ENCODE measurements around the gene OPN1SW. TPM values are rescaled to one million over a fixed set of nuclear protein-coding genes. Genes with fewer than 3 reads are reported as not detected.

The OPN1SW gene
- total RNA-seq (2014; rRNA removed; shearing (Covaris generic)), result not detected in 2 replicates

- DNase-seq (ENCODE audit: low spot score), result no peak
These were observed at the start of gene OPN1SW for GRCh38 chr7:128775744-128776474. TSS of gene OPN1SW (minus strand) at chr7:128775794. CDS start at chr7:128775781, 13 bp downstream.

- no peak for DNase-seq (ENCODE audit: low spot score)
These were observed 46.1 kb upstream of the OPN1SW start for GRCh38 chr7:128821724-128822123.

- no peak for DNase-seq (ENCODE audit: low spot score)
These were observed 43.1 kb upstream of the OPN1SW start for GRCh38 chr7:128818694-128819093.

- no peak for DNase-seq (ENCODE audit: low spot score)
These were observed 39.8 kb upstream of the OPN1SW start for GRCh38 chr7:128815289-128815942.

GRCh38 chr7:128814499-128814898 lies 38.9 kb upstream of the OPN1SW start:
- no peak for DNase-seq (ENCODE audit: low spot score)

- DNase-seq (ENCODE audit: low spot score), result no peak
These were observed 37.0 kb upstream of the OPN1SW start for GRCh38 chr7:128812514-128813168.

- DNase-seq (ENCODE audit: low spot score), result no peak
These were observed 36.2 kb upstream of the OPN1SW start for GRCh38 chr7:128811631-128812430.

GRCh38 chr7:128810997-128811396 lies 35.4 kb upstream of the OPN1SW start:
- no peak for DNase-seq (ENCODE audit: low spot score)

GRCh38 chr7:128810473-128810872 lies 34.9 kb upstream of the OPN1SW start:
- DNase-seq (ENCODE audit: low spot score), result no peak

- no peak for DNase-seq (ENCODE audit: low spot score)
These were observed 33.8 kb upstream of the OPN1SW start for GRCh38 chr7:128809363-128809762.

- DNase-seq (ENCODE audit: low spot score), result no peak
These were observed 31.6 kb upstream of the OPN1SW start for GRCh38 chr7:128807191-128807590.

GRCh38 chr7:128805225-128805624 lies 29.6 kb upstream of the OPN1SW start:
- DNase-seq (ENCODE audit: low spot score), result no peak

- DNase-seq (ENCODE audit: low spot score), result no peak
These were observed 28.9 kb upstream of the OPN1SW start for GRCh38 chr7:128804484-128804883.

GRCh38 chr7:128801667-128802418 lies 26.2 kb upstream of the OPN1SW start:
- no peak for DNase-seq (ENCODE audit: low spot score)

GRCh38 chr7:128801003-128801402 lies 25.4 kb upstream of the OPN1SW start:
- DNase-seq (ENCODE audit: low spot score), result no peak

- DNase-seq (ENCODE audit: low spot score), result no peak
These were observed 25.0 kb upstream of the OPN1SW start for GRCh38 chr7:128800567-128800966.

GRCh38 chr7:128799451-128799850 lies 23.9 kb upstream of the OPN1SW start:
- DNase-seq (ENCODE audit: low spot score), result no peak

GRCh38 chr7:128796327-128796726 lies 20.7 kb upstream of the OPN1SW start:
- DNase-seq (ENCODE audit: low spot score), result no peak

GRCh38 chr7:128795129-128795528 lies 19.5 kb upstream of the OPN1SW start:
- no peak for DNase-seq (ENCODE audit: low spot score)

- no peak for DNase-seq (ENCODE audit: low spot score)
These were observed 18.8 kb upstream of the OPN1SW start for GRCh38 chr7:128794436-128794835.

- no peak for DNase-seq (ENCODE audit: low spot score)
These were observed 18.4 kb upstream of the OPN1SW start for GRCh38 chr7:128794020-128794419.
